NCI-H510A (cell line): ENCODE results near the gene HS6ST2.

Experiments used
- DNase-seq: peaks from one replicate; lab custom pipeline; 2025; lab: John Stamatoyannopoulos, UW

HS6ST2 gene

GRCh38 chrX:132790329-132790728 is 168.1 kb downstream of the HS6ST2 start:
- DNase-seq = no peak

DNA sequence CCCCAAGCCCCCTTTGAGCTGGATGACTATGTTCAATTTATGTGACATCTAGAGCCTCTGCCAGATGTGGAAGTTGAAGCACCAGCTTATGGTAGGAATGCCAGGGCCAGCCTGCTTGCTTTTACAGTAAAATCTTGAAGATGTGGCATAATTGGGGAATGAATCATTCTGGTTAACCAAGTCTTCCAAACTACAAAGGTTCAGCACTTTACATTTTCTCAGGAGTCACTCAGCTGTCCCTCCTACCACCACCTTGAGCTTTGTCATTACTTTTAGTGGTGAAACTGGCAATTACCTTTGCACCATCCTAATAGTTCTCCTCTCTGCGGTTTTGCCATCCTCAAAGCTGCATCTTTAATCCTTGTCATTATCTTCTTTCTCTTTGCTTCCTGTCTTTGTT is 172.2 kb downstream of the HS6ST2 start:
- DNase-seq = no peak

- no peak for DNase-seq
These were observed 179.5 kb downstream of the HS6ST2 start for GRCh38 chrX:132778917-132779316.

DNA sequence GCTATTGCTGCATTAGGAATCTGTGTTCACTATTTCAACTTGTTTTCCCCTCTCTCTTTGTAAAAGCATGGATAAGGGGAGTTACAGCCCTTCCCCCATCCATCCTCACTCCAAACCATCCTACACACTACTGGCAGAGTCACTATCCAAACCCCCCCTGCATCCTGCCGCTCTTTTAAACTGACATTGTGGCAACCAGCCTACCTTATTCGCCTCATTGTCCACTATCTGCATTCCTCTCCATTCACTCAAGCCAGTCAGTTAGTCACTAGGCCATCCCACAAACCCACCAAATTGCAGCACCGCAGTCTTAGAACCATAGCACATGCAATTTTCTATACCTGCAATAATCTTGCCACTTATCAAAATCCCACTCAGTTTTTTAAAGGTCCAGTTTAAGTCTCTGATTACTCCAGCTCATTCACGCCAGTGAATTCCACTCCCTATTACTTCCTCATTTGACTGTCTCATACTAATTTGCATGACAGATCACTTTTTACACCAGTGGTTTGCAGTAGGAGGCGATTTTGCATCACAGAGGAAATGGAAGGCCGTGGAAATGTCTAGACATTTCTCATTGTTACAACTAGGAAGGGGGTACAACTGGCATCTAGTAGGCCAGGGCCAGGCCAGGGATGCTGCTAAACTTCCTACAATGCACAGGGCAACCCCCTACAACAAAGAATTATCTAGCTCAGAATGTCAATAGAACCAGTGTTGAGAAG is 181.8 kb downstream of the HS6ST2 start:
- no peak for DNase-seq

- no peak for DNase-seq
These were observed 183.1 kb downstream of the HS6ST2 start for GRCh38 chrX:132775263-132775823.

DNA sequence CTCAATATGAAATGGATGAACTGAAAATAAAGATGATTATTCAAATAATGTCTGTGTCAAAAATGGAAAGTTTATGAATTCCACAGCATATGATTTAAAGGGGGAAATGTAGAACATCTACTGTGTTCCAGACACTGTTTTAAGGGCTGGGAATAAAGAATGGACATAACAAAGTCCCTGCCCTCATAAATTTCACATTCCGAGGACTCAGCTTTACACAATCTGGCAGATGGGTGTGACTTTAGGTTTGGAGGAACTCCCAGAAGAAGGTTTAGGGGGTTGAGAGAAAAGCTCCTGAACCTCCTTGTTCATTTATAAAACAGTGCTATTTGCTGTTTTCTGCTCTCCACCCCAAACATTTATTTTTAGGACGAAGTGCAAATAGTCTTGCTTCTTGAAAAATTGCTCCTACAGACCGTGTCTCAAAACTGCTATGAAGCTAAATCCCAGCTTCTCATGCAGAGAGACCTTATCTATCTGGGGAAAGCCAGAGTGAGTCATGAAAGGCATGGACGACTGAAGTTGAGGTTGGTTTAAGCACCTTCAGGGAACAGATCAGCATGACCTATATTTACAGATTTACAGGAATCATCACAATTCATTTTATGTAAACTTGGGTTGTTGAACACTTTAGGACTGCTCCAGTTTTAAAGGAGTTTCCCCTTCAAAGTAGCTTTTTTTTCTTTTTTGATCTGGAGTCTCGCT is 184.3 kb downstream of the HS6ST2 start:
- DNase-seq = no peak

- no peak for DNase-seq
These were observed 188.8 kb downstream of the HS6ST2 start for GRCh38 chrX:132769609-132770008.

DNA sequence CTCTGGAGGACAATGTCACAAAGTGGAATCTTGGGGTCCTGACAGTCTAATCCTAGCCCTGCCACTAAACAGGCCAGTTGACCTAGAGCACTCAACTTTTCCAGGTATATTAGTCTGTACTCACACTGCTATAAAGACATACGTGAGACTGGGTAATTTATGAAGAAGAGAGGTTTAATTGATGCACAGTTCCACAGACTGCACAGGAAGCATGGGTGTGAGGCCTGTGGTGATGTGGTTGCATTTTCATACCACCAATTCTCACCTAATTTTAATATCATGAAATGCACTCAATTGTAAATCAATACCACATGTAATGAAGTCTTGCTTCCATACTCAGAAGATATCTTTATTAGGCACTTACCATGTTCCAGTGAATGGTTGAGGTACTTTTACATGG is 192.0 kb downstream of the HS6ST2 start:
- no peak for DNase-seq

GRCh38 chrX:132763528-132763927 is 194.9 kb downstream of the HS6ST2 start:
- no peak for DNase-seq

- DNase-seq = no peak
These were observed 199.7 kb downstream of the HS6ST2 start for GRCh38 chrX:132758759-132759158.

DNA sequence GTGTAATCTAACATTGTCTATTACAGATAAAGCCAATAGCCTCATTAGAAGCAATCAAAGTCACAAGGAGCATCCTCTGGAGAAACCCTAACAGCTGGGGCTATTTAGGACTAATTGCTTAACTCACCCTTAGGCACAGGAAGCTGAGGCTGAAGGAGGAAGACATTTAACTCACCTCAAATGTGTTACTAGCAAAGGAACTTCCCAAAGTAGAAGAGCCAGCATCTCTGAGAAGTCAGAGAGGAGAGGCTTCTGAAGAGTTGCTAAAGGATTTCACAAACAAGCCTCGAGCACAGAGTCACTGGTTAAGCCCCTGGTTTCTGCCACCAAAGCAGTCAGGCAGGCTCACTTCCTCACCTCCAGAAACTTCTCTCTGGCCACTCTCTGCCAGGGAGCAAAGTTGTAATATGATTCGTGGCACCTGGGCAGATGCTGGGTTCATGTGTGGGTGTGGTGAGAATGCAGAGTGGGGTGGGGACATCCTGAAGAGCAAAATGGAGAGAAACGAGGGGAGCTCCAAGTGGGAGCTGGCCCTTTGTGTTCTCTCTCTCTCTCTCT is 201.3 kb downstream of the HS6ST2 start:
- no peak for DNase-seq

GRCh38 chrX:132756439-132756838 is 202.0 kb downstream of the HS6ST2 start:
- DNase-seq = no peak

DNA sequence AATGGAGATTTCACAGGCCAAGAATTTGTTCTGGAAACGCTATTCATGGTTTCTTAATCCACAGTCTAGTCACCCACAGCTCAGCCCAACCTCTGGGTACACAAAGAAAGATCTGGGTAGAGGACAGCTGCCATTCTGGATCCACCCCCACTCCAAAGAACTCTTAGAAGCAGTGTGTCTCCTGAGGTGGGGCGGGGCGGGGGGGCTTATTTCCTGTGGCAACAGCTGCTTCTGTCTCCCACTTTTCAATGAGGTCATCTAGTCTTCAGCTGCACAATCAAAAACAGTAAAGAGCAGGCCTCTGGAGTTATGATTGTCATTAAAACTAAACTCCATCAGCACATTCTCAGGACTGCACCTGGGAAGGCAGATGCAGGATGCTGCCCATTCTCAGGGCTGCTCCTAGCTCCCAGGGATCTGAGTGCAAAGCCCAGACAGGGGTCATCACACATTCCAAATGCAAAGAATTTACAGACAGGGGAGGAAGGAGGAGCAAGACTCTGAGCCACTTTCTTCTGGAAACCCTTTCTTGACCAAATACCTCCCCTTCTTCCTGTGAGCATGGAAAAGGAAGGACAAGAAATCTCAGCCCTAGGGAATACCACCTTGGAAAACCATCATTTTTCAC is 207.3 kb downstream of the HS6ST2 start:
- peak; percentile 46 for DNase-seq

GRCh38 chrX:132750331-132751062 is 207.9 kb downstream of the HS6ST2 start:
- DNase-seq = peak; percentile 29

- no peak for DNase-seq
These were observed 209.0 kb downstream of the HS6ST2 start for GRCh38 chrX:132749406-132749805.

DNA sequence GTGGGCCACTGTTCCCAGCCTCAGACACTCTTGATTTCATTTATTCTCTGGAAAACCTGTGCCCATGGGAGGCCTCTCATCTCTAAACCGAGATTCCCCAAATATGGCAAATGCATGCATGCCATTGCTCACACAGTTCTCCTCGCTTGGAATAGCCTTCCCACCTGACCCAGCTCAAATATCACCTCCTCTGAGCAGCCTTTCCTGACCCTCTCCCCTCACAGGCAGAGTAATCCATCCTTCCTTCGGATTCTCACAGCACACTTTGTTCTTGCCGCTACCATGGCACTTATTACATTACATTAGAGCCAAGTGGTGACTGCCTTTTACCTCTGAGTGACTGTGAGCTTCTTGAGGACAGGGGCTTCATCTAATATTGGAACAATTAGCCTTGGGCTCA is 209.5 kb downstream of the HS6ST2 start:
- DNase-seq = no peak

GRCh38 chrX:132748268-132748667 is 210.2 kb downstream of the HS6ST2 start:
- no peak for DNase-seq

- DNase-seq = no peak
These were observed 212.8 kb downstream of the HS6ST2 start for GRCh38 chrX:132745593-132745992.

DNA sequence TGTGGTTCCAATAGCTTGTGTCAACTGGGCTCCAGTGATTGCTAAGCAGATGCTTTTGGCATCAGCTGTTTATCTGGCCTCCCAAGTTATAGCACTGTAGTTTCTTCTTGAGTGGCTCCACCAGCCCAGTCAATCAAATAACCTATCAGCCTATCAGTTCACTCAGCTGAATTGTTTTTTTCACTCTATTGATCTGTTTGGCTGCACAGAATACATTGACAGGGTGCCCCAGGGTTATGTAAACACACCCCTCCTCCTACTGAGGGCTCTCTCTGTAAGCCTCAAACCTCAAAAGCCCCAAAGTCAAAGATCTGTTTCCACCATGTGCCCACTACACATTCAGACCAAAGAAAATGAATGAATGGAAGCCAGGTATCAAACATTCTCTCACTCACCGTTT is 214.0 kb downstream of the HS6ST2 start:
- DNase-seq = no peak

- DNase-seq = no peak
These were observed 215.3 kb downstream of the HS6ST2 start for GRCh38 chrX:132743086-132743485.

GRCh38 chrX:132742246-132742645 is 216.2 kb downstream of the HS6ST2 start:
- no peak for DNase-seq

GRCh38 chrX:132741689-132742088 is 216.7 kb downstream of the HS6ST2 start:
- DNase-seq = no peak
